HEK293T (cell line): ENCODE results near the gene AGTPBP1.

Experiments
- CTCF ChIA-PET: fragments of 350-600 bp; formaldehyde crosslinking; extraction: SDS; loops from one replicate; lab custom pipeline; 2021; ENCODE audit warnings: antibody characterized with exemption, inconsistent platforms; lab: Yijun Ruan, JAX
- POLR2A ChIA-PET: fragments of 350-600 bp; formaldehyde crosslinking; extraction: SDS; loops from one replicate; lab custom pipeline; 2020; ENCODE audit warnings: antibody characterized with exemption, inconsistent platforms; lab: Yijun Ruan, JAX
- DNase-seq: peaks from one replicate; pipeline ENCODE4 v3.0.0; 2012; ENCODE audit warnings: mixed read lengths; ENCODE audit errors: extremely low spot score
- ARNT ChIP-seq: fragments of 450-650 bp; IDR thresholded peaks from 2 replicates; pipeline ENCODE4 v1.6.1; 2017; ENCODE audit warnings: mild to moderate bottlenecking
- BHLHE40 ChIP-seq: fragments of 450-650 bp; IDR thresholded peaks from 2 replicates; pipeline ENCODE4 v1.6.1; 2016; ENCODE audit warnings: mild to moderate bottlenecking, moderate library complexity, borderline replicate concordance
- CTBP1 ChIP-seq: fragments of 450-650 bp; IDR thresholded peaks from 2 replicates; pipeline ENCODE4 v1.6.1; 2016; ENCODE audit warnings: borderline replicate concordance
- ELF4 ChIP-seq: fragments of 450-650 bp; IDR thresholded peaks from 2 replicates; pipeline ENCODE4 v1.6.1; 2017; ENCODE audit warnings: antibody characterized with exemption
- FOXA1 ChIP-seq: fragments of 450-650 bp; IDR thresholded peaks from 2 replicates; pipeline ENCODE4 v1.6.1; 2016; ENCODE audit warnings: mild to moderate bottlenecking
- FOXK2 ChIP-seq: fragments of 450-650 bp; IDR thresholded peaks from 2 replicates; pipeline ENCODE4 v1.6.1; 2016; ENCODE audit warnings: mild to moderate bottlenecking
- FOXM1 ChIP-seq: fragments of 450-650 bp; IDR thresholded peaks from 2 replicates; pipeline ENCODE4 v1.6.1; 2017; ENCODE audit warnings: mild to moderate bottlenecking, borderline replicate concordance
- HDGF ChIP-seq: fragments of 450-650 bp; IDR thresholded peaks from 2 replicates; pipeline ENCODE4 v1.6.1; 2017; ENCODE audit warnings: antibody characterized with exemption, borderline replicate concordance
- L3MBTL2 ChIP-seq: fragments of 450-650 bp; conservative IDR thresholded peaks from 2 replicates; pipeline ENCODE4 v1.6.1; 2016; ENCODE audit warnings: mild to moderate bottlenecking
- LEF1 ChIP-seq: fragments of 450-650 bp; IDR thresholded peaks from 2 replicates; pipeline ENCODE4 v1.6.1; 2017; ENCODE audit warnings: mild to moderate bottlenecking, borderline replicate concordance
- NFRKB ChIP-seq: fragments of 450-650 bp; IDR thresholded peaks from 2 replicates; pipeline ENCODE4 v1.6.1; 2016; ENCODE audit warnings: mild to moderate bottlenecking, moderate library complexity
- SP1 ChIP-seq: fragments of 450-650 bp; IDR thresholded peaks from 2 replicates; pipeline ENCODE4 v1.6.1; 2017
- SUZ12 ChIP-seq: fragments of 450-650 bp; IDR thresholded peaks from 2 replicates; pipeline ENCODE4 v1.6.1; 2016; ENCODE audit warnings: mild to moderate bottlenecking
- TARDBP ChIP-seq: fragments of 450-650 bp; IDR thresholded peaks from 2 replicates; pipeline ENCODE4 v1.6.1; 2016
- ZNF384 ChIP-seq: fragments of 450-650 bp; IDR thresholded peaks from 2 replicates; pipeline ENCODE4 v1.6.1; 2016
- TF ChIP-seq, protein P1 (sequence below): fragments of 450-650 bp; IDR thresholded peaks from 2 replicates; pipeline ENCODE4 v1.6.1; 2016

Gene AGTPBP1

GRCh38 chr9:85559526-85559925 lies 182.2 kb downstream of the AGTPBP1 start:
- TF ChIP-seq ARNT, result no peak
- TF ChIP-seq L3MBTL2, result no peak
- TF ChIP-seq SP1, result no peak
- no peak for TF ChIP-seq ELF4
- no peak for TF ChIP-seq SUZ12
- no peak for TF ChIP-seq FOXM1
- no peak for TF ChIP-seq BHLHE40
- no peak for TF ChIP-seq FOXK2
- no peak for TF ChIP-seq ZNF384
- no peak for TF ChIP-seq CTBP1
- TF ChIP-seq HDGF, result no peak
- no peak for TF ChIP-seq LEF1
- TF ChIP-seq FOXA1, result no peak
- TF ChIP-seq TARDBP, result no peak
- TF ChIP-seq, protein P1, sequence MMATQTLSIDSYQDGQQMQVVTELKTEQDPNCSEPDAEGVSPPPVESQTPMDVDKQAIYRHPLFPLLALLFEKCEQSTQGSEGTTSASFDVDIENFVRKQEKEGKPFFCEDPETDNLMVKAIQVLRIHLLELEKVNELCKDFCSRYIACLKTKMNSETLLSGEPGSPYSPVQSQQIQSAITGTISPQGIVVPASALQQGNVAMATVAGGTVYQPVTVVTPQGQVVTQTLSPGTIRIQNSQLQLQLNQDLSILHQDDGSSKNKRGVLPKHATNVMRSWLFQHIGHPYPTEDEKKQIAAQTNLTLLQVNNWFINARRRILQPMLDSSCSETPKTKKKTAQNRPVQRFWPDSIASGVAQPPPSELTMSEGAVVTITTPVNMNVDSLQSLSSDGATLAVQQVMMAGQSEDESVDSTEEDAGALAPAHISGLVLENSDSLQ, result no peak
- TF ChIP-seq NFRKB, result no peak
- DNase-seq, result no peak
- POLR2A ChIA-PET, result no interaction called here
- CTCF ChIA-PET, result no interaction called here

GRCh38 chr9:85554349-85554748 lies 187.4 kb downstream of the AGTPBP1 start:
- CTCF ChIA-PET, result no interaction called here
- TF ChIP-seq FOXK2 (no peak), FOXM1 (no peak), HDGF (no peak), CTBP1 (no peak), ELF4 (no peak)
- TF ChIP-seq, protein P1, result no peak
- POLR2A ChIA-PET, result no interaction called here
- DNase-seq, result no peak

GRCh38 chr9:85553475-85553874 lies 188.3 kb downstream of the AGTPBP1 start:
- no peak for TF ChIP-seq ELF4
- no peak for TF ChIP-seq SP1
- TF ChIP-seq HDGF, result no peak
- no peak for TF ChIP-seq SUZ12
- TF ChIP-seq ARNT, result no peak
- TF ChIP-seq NFRKB, result no peak
- no peak for TF ChIP-seq FOXM1
- POLR2A ChIA-PET, result no interaction called here
- no peak for DNase-seq
- CTCF ChIA-PET, result no interaction called here

- ChIA-PET CTCF (no interaction called here), POLR2A (no interaction called here)
- TF ChIP-seq FOXK2 (no peak), SUZ12 (no peak), SP1 (no peak), FOXM1 (no peak), FOXA1 (no peak), L3MBTL2 (no peak), NFRKB (no peak), BHLHE40 (no peak), ARNT (no peak), ZNF384 (no peak), LEF1 (no peak), CTBP1 (no peak), ELF4 (no peak), TARDBP (no peak)
- TF ChIP-seq, protein P1, result no peak
- DNase-seq, result no peak
Observed at GRCh38 chr9:85547599-85547998, 194.2 kb downstream of the AGTPBP1 start.

- ChIA-PET CTCF (no interaction called here), POLR2A (no interaction called here)
- TF ChIP-seq FOXK2, result no peak
- no peak for TF ChIP-seq HDGF
- TF ChIP-seq SUZ12, result no peak
- no peak for TF ChIP-seq SP1
- no peak for TF ChIP-seq ARNT
- TF ChIP-seq ZNF384, result no peak
- TF ChIP-seq CTBP1, result no peak
- no peak for TF ChIP-seq NFRKB
- TF ChIP-seq TARDBP, result no peak
- TF ChIP-seq FOXM1, result no peak
- TF ChIP-seq BHLHE40, result no peak
- no peak for TF ChIP-seq LEF1
- no peak for TF ChIP-seq FOXA1
- DNase-seq, result no peak
Observed at GRCh38 chr9:85543196-85543595, 198.6 kb downstream of the AGTPBP1 start.

- TF ChIP-seq HDGF (no peak), CTBP1 (no peak), LEF1 (no peak)
- DNase-seq, result no peak
- ChIA-PET POLR2A (no interaction called here), CTCF (no interaction called here)
Observed at GRCh38 chr9:85541876-85542275, 199.9 kb downstream of the AGTPBP1 start.

DNA sequence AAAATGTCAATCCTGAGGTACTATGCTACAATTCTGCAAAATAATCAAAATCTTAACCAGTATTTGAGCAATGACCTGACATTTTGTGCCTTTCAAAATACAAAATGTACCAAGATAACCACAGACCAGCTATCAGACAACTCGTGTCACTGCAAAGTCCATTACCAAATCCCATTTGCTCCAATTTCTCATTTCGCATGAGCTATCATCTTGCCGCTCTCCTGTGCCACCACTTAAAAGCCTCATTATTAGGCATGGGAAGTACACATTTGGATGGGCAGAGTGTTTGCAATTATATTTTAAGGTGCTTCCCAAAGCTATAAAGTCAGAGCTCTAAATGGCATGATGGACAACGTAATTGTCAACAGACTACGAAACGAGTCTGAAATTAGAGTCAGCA lies 205.2 kb downstream of the AGTPBP1 start:
- no peak for DNase-seq
- POLR2A ChIA-PET, result no interaction called here
- CTCF ChIA-PET, result no interaction called here
- no peak for TF ChIP-seq L3MBTL2
- no peak for TF ChIP-seq LEF1
- no peak for TF ChIP-seq NFRKB
- TF ChIP-seq FOXK2, result no peak
- no peak for TF ChIP-seq ELF4
- TF ChIP-seq SUZ12, result no peak
